Measurements from ENCODE around the gene GRM5. TPM values are rescaled to one million over a fixed set of nuclear protein-coding genes. Genes with fewer than 3 reads are reported as not detected.

GRM5 gene
- total and polyA plus RNA-seq, 4 donors, result not detected

DNA sequence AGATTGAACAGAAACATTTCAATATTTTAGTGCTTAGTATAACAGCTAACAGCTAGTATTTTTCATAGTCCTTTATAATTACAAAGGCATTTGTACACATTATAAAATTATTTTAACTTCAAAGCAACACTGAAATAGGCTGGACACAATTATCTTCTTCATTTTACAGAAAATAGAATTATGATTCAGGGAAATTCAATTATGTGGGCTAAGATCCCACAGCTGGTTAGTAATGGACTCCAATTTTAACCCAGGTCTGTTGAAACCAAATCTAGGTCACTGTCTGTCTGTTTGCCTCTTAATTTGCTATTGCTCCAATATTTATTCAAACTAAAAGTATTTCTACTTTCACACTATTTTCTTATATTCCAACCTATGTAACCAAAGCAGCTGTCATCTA lies 574.1 kb downstream of the GRM5 start:
- no peak for TF ChIP-seq HNF4A (conservative IDR thresholded peaks at IDR 0.05)
- no peak for TF ChIP-seq RAD21 (IDR thresholded peaks at IDR 0.05)
- no peak for TF ChIP-seq SP1 (IDR thresholded peaks at IDR 0.05)
- H3K4me1 ChIP-seq (ENCODE audit: control insufficient read depth in 4 of 4, insufficient read depth in 4 of 4, low read length in 3 of 4), result no peaks in the 10 kb centered on the region
- no peaks in the 10 kb centered on the region for H3K36me3 ChIP-seq (ENCODE audit: control insufficient read depth in 4 of 4, insufficient read depth in 3 of 4, low read depth in 1 of 4, low read length in 3 of 4)
- no peak for DNase-seq (ENCODE audit: low spot score)
- H3K27me3 ChIP-seq (ENCODE audit: control insufficient read depth in 4 of 4, insufficient read depth in 4 of 4, low read length in 3 of 4), result no peaks in the 10 kb centered on the region
- no peak overlapping the region for H3K9ac ChIP-seq (ENCODE audit: low read depth in 1 of 2, low read length in 2 of 2)
- no peaks in the 10 kb centered on the region for H3K9me3 ChIP-seq (ENCODE audit: control insufficient read depth in 4 of 4, low read length in 3 of 4)
- H3K27ac ChIP-seq (ENCODE audit: low read depth in 1 of 2, low read length in 2 of 2), result no peak overlapping the region
- H3K4me3 ChIP-seq (ENCODE audit: low read depth in 1 of 3, low read length in 3 of 3), result no peak overlapping the region

DNA sequence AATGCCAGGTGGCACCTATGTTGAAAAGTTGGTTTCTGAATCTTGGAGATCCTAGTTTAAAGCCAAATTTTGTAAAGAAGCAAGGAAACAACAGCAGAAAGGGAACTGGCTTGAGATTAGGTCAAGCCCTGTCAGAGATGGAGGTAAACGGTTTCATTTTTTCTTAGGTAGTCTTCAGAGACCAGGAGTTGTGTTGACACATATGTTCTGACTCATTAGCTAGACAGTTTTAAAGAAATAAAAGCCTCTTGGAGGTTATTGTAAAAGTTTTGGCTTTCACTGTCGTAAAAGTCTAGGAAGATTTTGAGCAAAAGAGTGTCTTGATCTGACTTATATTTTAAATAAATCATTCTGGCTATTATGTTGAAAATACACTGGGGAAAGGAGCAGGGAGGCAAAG lies 576.8 kb downstream of the GRM5 start:
- Histone ChIP-seq H3K9ac (ENCODE audit: low read depth in 1 of 2, low read length in 2 of 2) (no peak overlapping the region), H3K27ac (ENCODE audit: low read depth in 1 of 2, low read length in 2 of 2) (no peak overlapping the region), H3K9me3 (ENCODE audit: control insufficient read depth in 4 of 4, low read length in 3 of 4) (no peaks in the 10 kb centered on the region), H3K27me3 (ENCODE audit: control insufficient read depth in 4 of 4, insufficient read depth in 4 of 4, low read length in 3 of 4) (no peaks in the 10 kb centered on the region), H3K4me3 (ENCODE audit: low read depth in 1 of 3, low read length in 3 of 3) (no peak overlapping the region), H3K36me3 (ENCODE audit: control insufficient read depth in 4 of 4, insufficient read depth in 3 of 4, low read depth in 1 of 4, low read length in 3 of 4) (no peaks in the 10 kb centered on the region), H3K4me1 (ENCODE audit: control insufficient read depth in 4 of 4, insufficient read depth in 4 of 4, low read length in 3 of 4) (no peaks in the 10 kb centered on the region)
- 78% methylated on average over 2 of the region's 2 CpGs for WGBS
- TF ChIP-seq ATF3 (IDR thresholded peaks at IDR 0.05) (no peak), FOXA2 (IDR thresholded peaks at IDR 0.05) (no peak)
- TF ChIP-seq, protein P1, sequence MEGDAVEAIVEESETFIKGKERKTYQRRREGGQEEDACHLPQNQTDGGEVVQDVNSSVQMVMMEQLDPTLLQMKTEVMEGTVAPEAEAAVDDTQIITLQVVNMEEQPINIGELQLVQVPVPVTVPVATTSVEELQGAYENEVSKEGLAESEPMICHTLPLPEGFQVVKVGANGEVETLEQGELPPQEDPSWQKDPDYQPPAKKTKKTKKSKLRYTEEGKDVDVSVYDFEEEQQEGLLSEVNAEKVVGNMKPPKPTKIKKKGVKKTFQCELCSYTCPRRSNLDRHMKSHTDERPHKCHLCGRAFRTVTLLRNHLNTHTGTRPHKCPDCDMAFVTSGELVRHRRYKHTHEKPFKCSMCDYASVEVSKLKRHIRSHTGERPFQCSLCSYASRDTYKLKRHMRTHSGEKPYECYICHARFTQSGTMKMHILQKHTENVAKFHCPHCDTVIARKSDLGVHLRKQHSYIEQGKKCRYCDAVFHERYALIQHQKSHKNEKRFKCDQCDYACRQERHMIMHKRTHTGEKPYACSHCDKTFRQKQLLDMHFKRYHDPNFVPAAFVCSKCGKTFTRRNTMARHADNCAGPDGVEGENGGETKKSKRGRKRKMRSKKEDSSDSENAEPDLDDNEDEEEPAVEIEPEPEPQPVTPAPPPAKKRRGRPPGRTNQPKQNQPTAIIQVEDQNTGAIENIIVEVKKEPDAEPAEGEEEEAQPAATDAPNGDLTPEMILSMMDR (IDR thresholded peaks at IDR 0.05; ENCODE audit: low read depth, low read length, missing input control), result no peak
- DNase-seq (ENCODE audit: low spot score), result no peak

DNA sequence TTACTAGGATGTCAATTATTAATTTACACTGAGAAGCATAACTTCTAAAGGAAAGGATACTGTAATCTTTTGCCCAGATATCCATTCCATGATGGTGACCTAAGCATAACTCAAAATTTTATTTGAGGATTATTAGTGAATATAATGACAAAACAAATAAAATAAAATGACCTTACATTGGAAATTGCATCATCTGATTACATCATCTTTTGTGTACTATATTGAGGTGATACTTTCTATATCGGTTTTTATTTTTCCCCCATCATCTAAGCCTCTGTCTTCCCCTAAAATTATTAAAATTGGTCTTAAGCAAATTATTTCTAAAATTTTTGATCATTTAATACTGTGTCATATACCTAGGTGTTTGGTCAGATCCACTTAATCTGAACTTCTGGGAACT lies 578.1 kb downstream of the GRM5 start:
- no peak for DNase-seq (ENCODE audit: low spot score)
- no peaks in the 10 kb centered on the region for H3K27me3 ChIP-seq (ENCODE audit: control insufficient read depth in 4 of 4, insufficient read depth in 4 of 4, low read length in 3 of 4)
- H3K27ac ChIP-seq (ENCODE audit: low read depth in 1 of 2, low read length in 2 of 2), result no peak overlapping the region
- no peaks in the 10 kb centered on the region for H3K9me3 ChIP-seq (ENCODE audit: control insufficient read depth in 4 of 4, low read length in 3 of 4)
- H3K36me3 ChIP-seq (ENCODE audit: control insufficient read depth in 4 of 4, insufficient read depth in 3 of 4, low read depth in 1 of 4, low read length in 3 of 4), result no peaks in the 10 kb centered on the region
- TF ChIP-seq HNF4A (conservative IDR thresholded peaks at IDR 0.05), result no peak
- TF ChIP-seq FOXA1 (IDR thresholded peaks at IDR 0.05), result no peak
- TF ChIP-seq GABPA (IDR thresholded peaks at IDR 0.05 in 1 of 2, conservative IDR thresholded peaks at IDR 0.05 in 1 of 2), result no peak
- TF ChIP-seq, protein P1 (IDR thresholded peaks at IDR 0.05; ENCODE audit: low read depth, low read length, missing input control), result no peak
- TF ChIP-seq RXRA (IDR thresholded peaks at IDR 0.05), result no peak
- no peak for TF ChIP-seq NR2F2 (IDR thresholded peaks at IDR 0.05)
- TF ChIP-seq EGR1 (IDR thresholded peaks at IDR 0.05; ENCODE audit: low read depth in 2 of 2), result no peak
- TF ChIP-seq HNF4G (IDR thresholded peaks at IDR 0.05), result no peak
- no peak for TF ChIP-seq FOXA2 (IDR thresholded peaks at IDR 0.05)
- TF ChIP-seq TAF1 (conservative IDR thresholded peaks at IDR 0.05), result no peak
- TF ChIP-seq, protein P2, sequence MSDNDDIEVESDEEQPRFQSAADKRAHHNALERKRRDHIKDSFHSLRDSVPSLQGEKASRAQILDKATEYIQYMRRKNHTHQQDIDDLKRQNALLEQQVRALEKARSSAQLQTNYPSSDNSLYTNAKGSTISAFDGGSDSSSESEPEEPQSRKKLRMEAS (IDR thresholded peaks at IDR 0.05), result no peak
- TF ChIP-seq ATF3 (IDR thresholded peaks at IDR 0.05), result no peak
- TF ChIP-seq, protein P3, sequence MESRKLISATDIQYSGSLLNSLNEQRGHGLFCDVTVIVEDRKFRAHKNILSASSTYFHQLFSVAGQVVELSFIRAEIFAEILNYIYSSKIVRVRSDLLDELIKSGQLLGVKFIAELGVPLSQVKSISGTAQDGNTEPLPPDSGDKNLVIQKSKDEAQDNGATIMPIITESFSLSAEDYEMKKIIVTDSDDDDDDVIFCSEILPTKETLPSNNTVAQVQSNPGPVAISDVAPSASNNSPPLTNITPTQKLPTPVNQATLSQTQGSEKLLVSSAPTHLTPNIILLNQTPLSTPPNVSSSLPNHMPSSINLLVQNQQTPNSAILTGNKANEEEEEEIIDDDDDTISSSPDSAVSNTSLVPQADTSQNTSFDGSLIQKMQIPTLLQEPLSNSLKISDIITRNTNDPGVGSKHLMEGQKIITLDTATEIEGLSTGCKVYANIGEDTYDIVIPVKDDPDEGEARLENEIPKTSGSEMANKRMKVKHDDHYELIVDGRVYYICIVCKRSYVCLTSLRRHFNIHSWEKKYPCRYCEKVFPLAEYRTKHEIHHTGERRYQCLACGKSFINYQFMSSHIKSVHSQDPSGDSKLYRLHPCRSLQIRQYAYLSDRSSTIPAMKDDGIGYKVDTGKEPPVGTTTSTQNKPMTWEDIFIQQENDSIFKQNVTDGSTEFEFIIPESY (IDR thresholded peaks at IDR 0.05), result no peak
- TF ChIP-seq YY1 (IDR thresholded peaks at IDR 0.05), result no peak
- no peak for TF ChIP-seq REST (IDR thresholded peaks at IDR 0.05)
- TF ChIP-seq JUND (IDR thresholded peaks at IDR 0.05), result no peak
- no peak for TF ChIP-seq SP1 (IDR thresholded peaks at IDR 0.05)
- TF ChIP-seq RAD21 (IDR thresholded peaks at IDR 0.05), result no peak
- H3K4me3 ChIP-seq (ENCODE audit: low read depth in 1 of 3, low read length in 3 of 3), result no peak overlapping the region
- H3K4me1 ChIP-seq (ENCODE audit: control insufficient read depth in 4 of 4, insufficient read depth in 4 of 4, low read length in 3 of 4), result no peaks in the 10 kb centered on the region
- 66% methylated on average over 1 of the region's 1 CpG for WGBS
- H3K9ac ChIP-seq (ENCODE audit: low read depth in 1 of 2, low read length in 2 of 2), result no peak overlapping the region
